EL (cell line): ENCODE results near the gene CACNA1C.

Experiments used
- DNase-seq: peaks from one replicate; pipeline ENCODE4 v3.0.0-alpha.2; 2016

The CACNA1C gene

DNA sequence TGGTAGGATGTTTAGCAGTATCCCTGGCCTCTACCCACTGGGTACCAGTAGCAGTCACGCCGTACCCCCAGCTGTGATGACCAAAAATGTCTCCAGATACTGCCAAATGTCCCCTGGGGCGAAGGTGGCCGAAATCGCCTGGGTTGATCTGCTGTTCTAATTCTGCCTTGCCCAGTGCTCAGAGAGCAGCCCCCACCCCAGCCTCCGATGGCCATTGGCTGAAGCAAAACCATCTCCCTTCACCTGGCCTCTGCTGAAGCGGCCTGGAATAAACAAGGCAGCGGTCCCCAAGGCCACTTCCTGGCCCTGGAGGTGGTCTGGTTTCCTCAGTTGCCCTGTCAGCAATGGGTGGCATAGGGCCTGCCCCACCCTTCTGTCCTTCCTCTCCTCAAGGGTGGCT lies 298.4 kb downstream of the CACNA1C start:
- no peak for DNase-seq

GRCh38 chr12:2352203-2352602 lies 299.4 kb downstream of the CACNA1C start:
- DNase-seq = no peak

GRCh38 chr12:2353281-2353680 lies 300.5 kb downstream of the CACNA1C start:
- DNase-seq = no peak

DNA sequence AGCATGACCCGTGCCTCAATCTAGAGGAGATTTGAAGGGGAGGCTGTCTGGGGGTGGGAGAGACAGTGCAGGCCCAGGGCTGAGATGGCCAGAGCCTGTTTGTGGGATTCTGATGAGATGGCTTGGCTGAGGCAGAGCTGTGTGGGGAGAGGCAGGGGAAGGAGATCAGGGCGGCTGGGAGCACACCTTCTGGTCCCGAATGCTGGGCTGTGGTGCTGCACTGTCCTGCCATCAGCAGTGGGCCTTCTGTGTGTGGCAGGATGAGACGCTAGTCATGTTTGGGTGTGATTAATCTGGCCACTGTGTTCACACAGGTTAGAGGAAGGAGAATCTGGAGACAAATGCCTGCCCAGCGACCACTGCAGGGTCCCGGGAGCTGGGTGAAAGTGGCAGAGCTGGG lies 300.9 kb downstream of the CACNA1C start:
- no peak for DNase-seq

- DNase-seq = no peak
Measured at GRCh38 chr12:2354151-2354991, 301.6 kb downstream of the CACNA1C start.

DNA sequence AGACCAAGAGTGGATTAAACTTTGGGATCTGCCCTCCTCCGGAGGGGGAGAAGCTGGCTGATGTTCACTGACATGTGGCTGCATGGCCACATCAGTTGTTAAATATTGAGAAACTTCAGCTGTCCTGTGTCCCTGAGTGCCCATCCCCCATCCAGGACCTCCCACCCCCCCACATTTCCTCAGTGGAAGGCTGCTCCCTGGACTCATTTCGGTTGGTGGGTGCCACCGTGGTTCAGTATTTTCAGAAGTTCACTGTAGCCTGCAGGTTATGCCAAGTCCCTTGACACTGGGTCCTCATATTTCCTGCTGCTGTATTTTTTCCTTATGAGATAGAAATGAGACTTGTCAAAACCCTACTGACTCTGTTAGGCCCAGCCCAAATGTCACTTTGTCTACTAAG lies 302.4 kb downstream of the CACNA1C start:
- no peak for DNase-seq

DNA sequence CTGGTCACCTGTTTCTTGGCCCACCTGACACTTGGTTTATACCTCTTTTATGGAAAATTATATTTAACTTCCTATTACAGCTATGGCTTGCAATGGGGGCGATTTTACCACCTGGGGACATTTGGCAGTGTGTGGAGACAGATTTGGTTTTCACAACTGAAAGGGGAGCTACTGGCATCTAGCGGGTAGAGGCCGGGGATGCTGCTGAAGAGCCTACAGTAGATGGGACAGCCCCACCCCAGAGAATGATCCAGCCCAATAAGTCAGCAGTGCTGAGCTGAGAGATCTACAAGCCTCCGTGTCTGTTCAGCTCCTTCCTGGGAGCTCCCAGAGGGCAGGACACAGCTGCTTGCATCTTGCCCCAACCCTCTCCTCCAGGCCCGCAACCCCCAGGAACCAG lies 302.8 kb downstream of the CACNA1C start:
- no peak for DNase-seq

DNA sequence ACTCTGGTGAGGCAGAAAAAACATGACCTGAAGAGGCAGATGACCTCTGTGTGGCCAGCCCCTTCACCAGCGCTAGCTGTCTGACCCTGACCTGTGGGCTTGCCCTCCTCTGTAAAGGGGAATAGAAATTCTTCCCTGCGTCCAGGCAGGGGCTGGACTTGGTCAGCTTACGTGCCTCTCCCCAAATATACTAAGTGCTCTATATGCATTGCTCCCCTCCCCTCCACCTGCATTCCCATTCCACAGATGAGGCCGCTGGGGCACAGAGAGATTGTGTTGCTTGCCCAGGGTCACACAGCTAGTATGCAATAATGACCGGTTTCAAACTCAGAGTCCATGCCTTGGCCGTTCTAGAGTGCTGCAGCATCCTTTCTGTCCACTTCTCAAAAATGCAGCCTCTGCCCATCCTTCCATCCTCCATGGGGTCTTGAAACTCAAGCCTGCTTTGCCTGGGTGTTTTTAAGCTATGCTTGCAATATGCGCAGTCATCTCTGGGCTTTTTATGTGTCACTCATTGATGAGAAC lies 303.9 kb downstream of the CACNA1C start:
- no peak for DNase-seq

DNA sequence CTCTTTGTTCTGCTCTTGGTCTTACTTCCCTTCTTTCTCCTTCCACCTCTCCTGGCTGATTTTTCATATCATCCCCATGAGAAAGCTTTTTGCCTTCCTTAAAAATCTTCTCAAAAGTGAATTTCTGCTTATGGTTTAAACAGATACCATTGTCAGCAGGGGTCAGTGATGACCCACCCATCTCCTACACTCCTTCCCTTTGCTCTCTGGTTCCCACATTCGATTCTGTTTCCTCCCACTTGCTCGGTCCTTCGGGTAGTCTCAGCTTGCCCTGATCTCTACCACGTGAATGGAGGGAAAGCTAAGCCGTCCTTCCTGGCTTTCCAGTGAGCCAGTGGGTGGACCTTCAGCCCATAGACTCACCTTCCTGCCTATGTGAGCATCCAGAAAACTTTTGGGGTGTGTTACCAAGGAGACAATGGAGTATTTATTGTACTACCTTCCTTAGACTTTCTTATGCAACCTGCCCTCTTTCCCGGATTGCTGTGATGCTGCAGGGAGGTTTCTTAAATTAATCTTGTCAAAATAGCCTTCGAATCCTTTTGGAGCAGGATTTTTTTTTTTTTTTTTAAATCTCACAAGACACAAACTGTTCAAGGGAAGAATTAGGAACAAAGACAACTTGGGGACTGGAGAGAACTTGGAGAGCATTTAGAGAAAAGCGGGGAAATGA lies 306.3 kb downstream of the CACNA1C start:
- DNase-seq = no peak

- DNase-seq = no peak
Measured at GRCh38 chr12:2359725-2360629, 307.2 kb downstream of the CACNA1C start.

- no peak for DNase-seq
Measured at GRCh38 chr12:2360630-2361170, 307.9 kb downstream of the CACNA1C start.

DNA sequence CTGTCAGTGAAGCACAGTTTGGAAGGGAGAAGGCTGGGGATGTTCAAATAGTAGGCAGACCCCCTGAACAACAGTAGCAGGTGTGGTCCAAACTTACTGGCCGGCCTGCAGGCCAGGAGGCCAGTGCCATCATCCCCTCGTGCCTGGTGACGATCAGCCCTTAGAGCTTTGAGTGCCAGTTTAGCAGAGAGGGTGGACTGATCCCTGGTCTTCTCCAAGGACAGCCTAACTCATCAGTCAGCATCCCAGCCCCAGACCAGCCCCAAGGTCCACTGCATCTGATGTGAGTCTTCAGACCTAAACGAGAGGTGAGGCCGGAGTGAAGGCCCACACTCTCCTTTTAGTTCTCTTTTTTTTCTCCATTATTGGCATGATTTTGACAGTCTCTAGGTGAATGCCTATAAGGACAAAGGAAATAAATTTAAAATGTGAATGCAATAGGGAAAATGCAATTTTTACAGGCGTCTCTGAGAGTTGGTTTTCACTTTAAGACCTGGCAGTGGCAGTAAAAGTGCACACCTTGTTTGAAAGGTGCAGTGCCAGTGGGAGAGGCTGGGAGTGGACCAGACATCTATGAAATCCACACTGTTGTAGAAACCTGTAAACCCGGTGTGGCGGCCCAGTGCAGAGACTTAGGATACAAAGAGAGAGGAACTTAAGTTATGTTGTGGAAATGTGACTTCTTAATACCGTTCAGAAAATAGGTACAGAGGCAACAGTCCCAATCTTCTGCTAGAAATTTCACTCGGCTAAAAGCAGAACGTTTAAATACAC lies 311.2 kb downstream of the CACNA1C start:
- no peak for DNase-seq

DNA sequence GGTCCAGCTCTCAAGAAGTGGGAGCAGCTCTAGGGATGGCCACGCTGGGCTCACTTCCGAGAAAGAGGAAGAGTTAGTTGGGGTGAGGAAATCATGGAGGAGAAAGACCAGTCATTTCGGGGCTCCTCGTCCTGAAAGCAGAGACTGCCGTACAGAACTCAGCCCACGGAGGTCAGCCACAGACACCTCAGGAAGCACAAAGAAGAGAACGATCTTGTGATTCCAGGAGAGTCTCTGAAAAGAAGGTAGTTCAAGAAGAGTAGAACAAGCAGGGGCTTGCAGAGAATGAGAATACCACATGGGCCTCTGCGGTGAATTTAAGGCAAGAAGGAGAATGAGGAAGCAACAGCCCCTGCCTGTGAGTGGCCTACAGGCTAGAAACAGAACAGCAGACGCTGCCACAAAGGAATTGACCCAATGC lies 311.9 kb downstream of the CACNA1C start:
- DNase-seq = no peak

DNA sequence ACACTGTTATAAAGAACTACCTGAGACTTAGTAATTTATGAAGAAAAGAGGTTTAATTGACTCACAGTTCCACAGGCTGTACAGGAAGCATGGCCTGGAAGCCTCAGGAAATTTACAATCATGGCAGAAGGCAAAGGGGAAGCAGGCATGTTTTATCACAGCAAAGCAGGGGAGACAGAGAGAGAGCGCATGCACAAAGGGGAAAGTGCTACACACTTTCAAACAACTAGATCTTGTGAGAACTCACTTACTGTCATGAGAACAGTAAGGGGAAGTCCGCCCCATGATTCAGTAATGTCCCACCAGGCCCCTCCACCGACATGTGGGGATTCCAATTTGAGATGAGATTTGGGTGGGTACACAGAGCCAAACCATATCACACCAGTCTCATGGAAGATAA lies 313.9 kb downstream of the CACNA1C start:
- no peak for DNase-seq

- DNase-seq = no peak
Measured at GRCh38 chr12:2372178-2372577, 319.4 kb downstream of the CACNA1C start.

DNA sequence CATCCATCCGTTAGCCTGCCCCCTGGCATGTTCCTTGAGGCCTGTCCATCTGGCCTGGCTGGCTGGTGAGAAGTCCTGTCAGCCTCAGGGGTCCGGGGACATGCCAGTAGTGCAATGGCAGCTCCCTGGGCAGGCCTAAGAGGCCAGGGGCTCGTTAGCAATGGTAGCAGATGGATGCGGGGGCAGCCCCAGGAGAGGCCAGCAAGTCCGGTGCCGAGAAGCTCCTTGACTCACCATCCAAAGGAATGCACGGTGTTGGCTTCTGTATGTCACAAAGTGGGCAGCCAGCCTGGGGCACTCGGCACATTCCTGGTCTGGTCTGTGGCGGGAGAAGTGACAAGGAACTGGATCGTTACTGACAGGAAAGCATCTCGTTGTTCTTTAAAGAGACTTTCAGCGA lies 319.9 kb downstream of the CACNA1C start:
- peak; percentile 46 for DNase-seq

GRCh38 chr12:2373307-2373706 lies 320.5 kb downstream of the CACNA1C start:
- DNase-seq = no peak

GRCh38 chr12:2374092-2374906 lies 321.5 kb downstream of the CACNA1C start:
- DNase-seq = peak; percentile 32

- DNase-seq = no peak
Measured at GRCh38 chr12:2375871-2376270, 323.1 kb downstream of the CACNA1C start.

- DNase-seq = no peak
Measured at GRCh38 chr12:2376908-2377657, 324.3 kb downstream of the CACNA1C start.
